Measurements from ENCODE around the gene SEMA5A.

The SEMA5A gene

GRCh38 chr5:9212605-9213004 lies 333.3 kb downstream of the SEMA5A start:
- no peak for DNase-seq (ENCODE audit: low spot score)

GRCh38 chr5:9209846-9210492 lies 335.9 kb downstream of the SEMA5A start:
- DNase-seq (ENCODE audit: low spot score): no peak

DNA sequence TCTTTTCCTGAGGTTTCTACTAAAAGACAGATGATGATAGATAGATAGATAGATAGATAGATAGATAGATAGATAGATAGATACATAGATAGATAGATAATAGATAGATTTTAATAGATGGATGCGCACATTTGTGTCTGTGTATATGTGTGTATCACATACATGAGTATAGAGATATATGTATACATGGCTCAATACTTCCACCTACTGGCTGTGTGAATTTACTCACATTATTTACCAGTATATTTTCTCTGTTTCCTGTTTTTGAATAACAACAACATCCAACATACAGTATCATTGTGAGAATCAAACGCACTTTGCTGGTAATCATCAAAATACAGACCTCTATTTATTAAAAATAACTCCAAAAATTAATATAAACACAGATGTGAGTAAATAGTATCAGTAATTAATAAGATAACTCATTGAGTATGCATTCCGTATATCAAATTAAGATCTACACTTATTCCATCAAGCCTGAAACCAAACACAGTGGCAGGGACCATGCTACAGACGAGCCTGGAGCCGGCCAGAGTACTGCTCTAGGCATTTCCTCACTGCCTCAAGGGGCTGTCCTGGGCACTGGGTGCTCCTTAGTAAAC lies 338.0 kb downstream of the SEMA5A start:
- no peak for DNase-seq (ENCODE audit: low spot score)

DNA sequence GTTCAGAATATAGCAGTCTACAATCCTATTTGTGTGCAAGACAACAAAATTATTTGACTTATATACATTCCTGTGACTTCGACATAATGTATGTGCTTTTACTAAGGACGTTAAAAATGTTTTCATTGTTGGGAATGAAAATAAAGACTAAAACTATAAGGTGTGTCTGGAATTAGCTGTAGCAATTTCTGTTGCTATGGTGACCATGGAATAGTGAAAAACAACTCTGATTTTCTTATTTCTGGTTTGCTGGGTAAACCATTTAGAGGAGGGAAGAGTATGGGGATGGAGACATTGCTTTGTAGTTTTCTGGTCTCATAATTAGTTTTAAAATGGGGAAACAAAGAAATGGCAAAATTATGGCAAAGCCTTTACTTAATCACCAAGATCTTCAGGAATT lies 343.2 kb downstream of the SEMA5A start:
- no peak for DNase-seq (ENCODE audit: low spot score)

DNA sequence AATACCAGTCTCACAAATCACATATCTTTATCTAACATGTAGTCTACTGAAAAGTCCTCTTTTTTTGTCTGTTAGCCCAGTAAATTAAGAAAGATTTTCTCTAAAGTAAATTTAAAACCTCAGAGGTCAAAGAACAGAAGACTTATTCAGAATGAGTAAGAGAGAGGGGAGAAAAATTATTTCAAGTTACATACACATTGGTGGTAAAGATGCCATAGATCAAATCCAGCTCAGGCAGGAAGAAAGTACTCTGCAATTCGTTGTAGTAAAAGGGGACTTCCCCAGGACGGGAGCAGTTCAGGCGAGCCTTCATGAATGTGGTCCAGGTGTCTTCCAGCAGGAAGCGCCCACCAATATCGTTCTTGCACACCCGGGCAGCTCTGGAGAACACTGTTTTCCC lies 344.1 kb downstream of the SEMA5A start:
- no peak for DNase-seq (ENCODE audit: low spot score)

DNA sequence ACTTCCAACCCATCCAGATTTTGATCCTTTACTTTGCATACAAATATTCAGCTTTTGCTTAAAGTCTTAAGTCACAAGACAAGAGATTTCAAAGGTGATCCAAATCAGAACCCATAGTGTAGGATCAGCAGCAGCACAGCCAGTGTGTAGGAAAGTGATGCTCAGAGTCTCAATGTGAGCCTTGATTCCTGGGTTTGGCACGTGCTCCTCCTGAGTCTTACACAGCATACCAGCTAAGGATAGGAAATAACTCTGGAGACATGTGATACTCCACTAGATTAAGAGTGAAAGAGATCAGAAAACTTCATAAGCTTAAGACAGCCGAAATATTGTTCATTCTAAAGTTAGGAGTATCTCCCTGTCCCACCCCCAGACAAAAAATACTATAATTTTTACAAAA lies 344.9 kb downstream of the SEMA5A start:
- DNase-seq (ENCODE audit: low spot score): no peak

- DNase-seq (ENCODE audit: low spot score): no peak
These were observed 347.5 kb downstream of the SEMA5A start for GRCh38 chr5:9198394-9198793.

DNA sequence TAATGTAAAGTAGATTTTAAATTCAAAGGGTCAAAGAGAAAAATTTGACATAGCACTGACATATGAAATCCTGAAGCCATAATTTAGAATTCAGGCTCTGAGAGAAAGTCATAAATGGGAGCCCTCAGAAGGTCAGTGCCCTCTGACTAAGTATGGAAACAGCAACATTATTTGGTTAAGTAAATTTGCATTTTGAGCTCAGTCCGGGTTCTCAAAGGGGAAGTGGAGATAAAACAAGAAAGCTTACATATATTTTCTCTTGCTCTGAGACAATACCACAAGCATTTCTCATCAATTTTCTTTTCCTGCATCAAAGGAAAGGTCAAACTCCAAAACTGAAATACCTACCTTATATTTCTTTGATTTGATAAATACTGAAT lies 348.0 kb downstream of the SEMA5A start:
- no peak for DNase-seq (ENCODE audit: low spot score)

DNA sequence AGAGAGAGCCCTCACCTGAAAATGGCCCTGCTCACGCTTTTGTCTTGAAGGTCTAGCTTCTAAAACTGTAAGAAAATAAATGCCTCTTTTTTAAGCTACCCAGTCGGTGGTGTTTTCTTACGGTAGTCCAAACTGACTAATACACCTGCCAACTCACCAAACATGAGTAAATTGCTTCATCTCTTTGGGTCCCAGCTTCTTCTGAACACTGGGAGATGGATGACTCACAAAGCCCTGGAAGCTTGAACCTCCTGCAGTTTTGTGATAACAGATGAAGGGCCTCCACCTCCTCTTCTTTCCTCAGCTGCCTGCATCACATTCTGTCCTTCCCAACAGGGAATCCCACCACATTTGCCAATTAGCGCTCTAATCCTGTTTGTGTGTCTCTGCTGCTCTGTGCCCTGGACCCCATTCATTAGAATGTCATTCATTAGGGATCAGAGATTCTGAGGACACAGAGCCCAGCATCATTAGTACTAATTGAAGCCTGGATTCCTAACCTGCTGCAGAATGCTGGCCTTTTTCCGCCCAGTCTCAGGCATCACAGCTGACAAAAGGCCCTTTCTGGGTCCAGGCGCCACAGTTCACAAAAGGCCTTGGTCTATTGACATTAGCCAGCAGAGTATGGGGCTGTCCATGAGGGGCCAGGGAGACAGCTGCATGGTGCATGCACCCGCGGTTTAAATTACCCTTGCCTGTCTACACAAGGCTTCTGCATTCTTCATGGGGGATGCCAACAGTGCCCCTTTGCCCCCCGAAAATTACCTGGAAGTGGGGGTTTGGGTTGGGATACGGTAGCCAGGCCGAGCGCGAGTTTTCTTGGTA lies 349.3 kb downstream of the SEMA5A start:
- DNase-seq (ENCODE audit: low spot score): no peak

- DNase-seq (ENCODE audit: low spot score): no peak
These were observed 351.4 kb downstream of the SEMA5A start for GRCh38 chr5:9194509-9194908.

- no peak for DNase-seq (ENCODE audit: low spot score)
These were observed 353.6 kb downstream of the SEMA5A start for GRCh38 chr5:9192266-9192665.

GRCh38 chr5:9189681-9190080 lies 356.2 kb downstream of the SEMA5A start:
- DNase-seq (ENCODE audit: low spot score): no peak

GRCh38 chr5:9188956-9189355 lies 356.9 kb downstream of the SEMA5A start:
- DNase-seq (ENCODE audit: low spot score): no peak

GRCh38 chr5:9188131-9188530 lies 357.7 kb downstream of the SEMA5A start:
- no peak for DNase-seq (ENCODE audit: low spot score)

GRCh38 chr5:9187614-9188013 lies 358.3 kb downstream of the SEMA5A start:
- DNase-seq (ENCODE audit: low spot score): no peak

DNA sequence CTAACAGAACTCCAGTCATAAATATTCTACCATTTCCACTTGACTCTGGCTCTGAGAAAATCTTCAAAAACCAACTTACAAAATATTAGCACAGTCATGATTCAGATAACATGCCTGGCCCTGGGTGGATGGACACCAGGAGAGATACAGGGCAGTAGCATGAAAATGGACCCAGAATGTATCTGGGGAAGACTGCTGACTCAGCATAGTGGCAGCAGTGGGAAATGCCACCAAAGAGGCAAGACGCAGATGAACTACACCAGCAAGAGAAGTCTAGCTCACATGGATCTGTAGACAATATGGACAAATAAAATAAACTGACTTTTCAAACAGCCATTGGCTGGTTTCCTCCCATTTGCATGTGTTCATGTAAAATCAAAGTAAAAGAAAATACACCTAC lies 359.8 kb downstream of the SEMA5A start:
- no peak for DNase-seq (ENCODE audit: low spot score)

DNA sequence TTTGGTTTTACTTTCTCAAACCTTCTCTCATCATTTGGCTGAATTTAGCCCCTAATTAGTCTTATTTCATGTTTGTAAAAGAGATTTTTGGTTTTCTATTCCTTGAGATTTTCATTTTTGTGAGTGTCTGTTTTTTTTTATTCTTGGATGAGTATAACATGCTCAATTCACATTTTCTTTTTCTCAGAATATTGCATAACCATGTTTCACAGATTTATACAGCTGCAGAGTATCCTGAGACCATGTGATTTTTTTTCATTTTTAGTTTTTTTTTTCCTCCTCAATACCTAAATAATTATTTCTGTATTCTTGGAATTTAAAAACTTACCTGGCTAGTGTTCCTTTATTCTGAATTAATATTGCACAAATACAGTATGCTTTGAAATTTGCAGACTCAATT lies 361.9 kb downstream of the SEMA5A start:
- DNase-seq (ENCODE audit: low spot score): no peak

GRCh38 chr5:9182899-9183695 lies 362.8 kb downstream of the SEMA5A start:
- DNase-seq (ENCODE audit: low spot score): no peak

GRCh38 chr5:9176641-9177040 lies 369.2 kb downstream of the SEMA5A start:
- DNase-seq (ENCODE audit: low spot score): no peak

DNA sequence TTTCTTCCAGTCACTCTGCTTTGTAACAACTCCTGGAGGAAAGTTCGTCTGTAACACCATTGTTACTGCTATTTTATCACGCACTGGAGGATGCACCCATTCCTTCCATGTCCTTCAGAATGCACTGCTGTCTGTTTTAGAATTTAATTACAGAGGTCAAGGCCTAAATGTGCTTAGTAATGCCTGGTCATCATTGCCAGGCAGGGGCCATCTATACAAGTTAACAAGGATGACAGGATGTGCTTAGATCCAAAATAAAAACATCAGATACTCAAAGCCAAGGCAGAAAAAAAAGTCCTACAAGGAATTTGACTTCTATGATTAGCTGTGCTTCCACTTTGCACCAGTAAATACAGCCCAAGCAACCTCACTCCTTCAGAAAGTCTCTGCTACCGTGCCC lies 371.4 kb downstream of the SEMA5A start:
- DNase-seq (ENCODE audit: low spot score): no peak

DNA sequence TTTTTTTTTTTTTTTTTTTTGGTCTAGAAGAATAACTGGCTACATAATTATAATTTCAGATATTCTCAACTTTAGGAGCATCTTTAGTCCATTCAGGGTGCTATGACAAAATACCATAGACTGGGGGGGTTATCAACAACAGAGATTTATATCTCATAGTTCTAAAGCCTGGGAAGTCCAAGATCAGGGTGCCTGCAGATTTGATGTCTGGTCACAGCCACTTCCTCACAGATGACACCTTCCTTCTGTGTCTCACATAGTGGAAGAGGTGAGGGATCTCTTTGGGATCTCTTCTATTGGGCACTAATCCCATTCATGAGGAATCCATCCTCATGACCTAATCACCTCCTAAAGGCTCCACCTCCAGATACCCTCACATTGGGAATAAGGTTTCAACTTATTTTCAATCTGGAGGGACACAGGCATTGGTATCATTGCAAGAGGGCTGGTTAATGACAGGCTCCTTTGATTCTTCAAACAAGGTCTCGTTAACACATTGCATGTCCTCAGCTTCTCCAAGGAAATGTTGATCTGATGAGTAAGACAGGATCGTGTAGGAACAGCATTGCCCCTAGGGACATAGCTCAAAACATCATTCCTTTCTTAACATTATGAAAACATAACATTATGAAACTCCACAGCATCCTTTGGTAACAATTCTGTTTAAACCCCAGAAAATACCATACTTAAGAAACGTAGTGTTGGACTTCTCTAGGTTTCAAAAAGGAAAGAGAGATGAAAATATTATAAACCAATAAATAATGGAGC lies 372.4 kb downstream of the SEMA5A start:
- no peak for DNase-seq (ENCODE audit: low spot score)

- DNase-seq (ENCODE audit: low spot score): no peak
These were observed 375.8 kb downstream of the SEMA5A start for GRCh38 chr5:9170026-9170425.

All from CD4-positive, alpha-beta T cell treated with Interleukin-15 for 4 hours (primary cell).